Keratinocyte (primary cell): Measurements from ENCODE around the gene BRCA1. TPM values are rescaled to one million over a fixed set of nuclear protein-coding genes. Genes with fewer than 3 reads are reported as not detected.

Experiments
- DNase-seq: peaks from one replicate; pipeline ENCODE4 v3.0.0-alpha.2; 2011; ENCODE audit warnings: low read depth, missing footprints, low spot score
- FAIRE-seq: peaks from 2 replicates; lab custom pipeline; 2011; peaks lifted over from hg19 to GRCh38; lab: Jason Lieb, UNC
- H2AFZ ChIP-seq: 2 replicates; pipeline ENCODE4 v1.6.0; 2012; ENCODE audit warnings: low read length, control low read depth, inconsistent platforms; ENCODE audit not compliant: control insufficient read depth
- H3K27ac ChIP-seq: 2 replicates; pipeline ENCODE4 v1.5.1; 2011; ENCODE audit warnings: low read length; ENCODE audit not compliant: control insufficient read depth, insufficient read depth
- H3K27me3 ChIP-seq: 3 replicates; pipeline ENCODE4 v1.6.0; 2011; ENCODE audit warnings: low read length; ENCODE audit not compliant: control insufficient read depth, insufficient read depth; ENCODE audit errors: extremely low read depth
- H3K36me3 ChIP-seq, 2 experiments: 2 replicates in 1 of 2; 3 replicates in 1 of 2; pipeline ENCODE4 v1.5.1; 2011; ENCODE audit warnings: low read length in 2 of 2, mild to moderate bottlenecking in 1 of 2; ENCODE audit not compliant: control insufficient read depth in 2 of 2, insufficient read depth in 2 of 2; ENCODE audit errors: extremely low read depth in 1 of 2
- H3K4me1 ChIP-seq: 3 replicates; pipeline ENCODE4 v1.5.1; 2011; ENCODE audit warnings: low read length; ENCODE audit not compliant: control insufficient read depth, insufficient read depth; ENCODE audit errors: extremely low read depth
- H3K4me2 ChIP-seq: 3 replicates; pipeline ENCODE4 v1.6.0; 2011; ENCODE audit warnings: low read depth, low read length; ENCODE audit not compliant: control insufficient read depth, insufficient read depth; ENCODE audit errors: extremely low read depth
- H3K4me3 ChIP-seq, 3 experiments: fragments of 200-600 bp in 1 of 3; sonication (generic) in 1 of 3; 2 replicates in 2 of 3; 3 replicates in 1 of 3; pipeline ENCODE4 v1.5.1; 2011 to 2016; ENCODE audit warnings: low read length in 3 of 3, mild to moderate bottlenecking in 3 of 3, control low read depth in 2 of 3, inconsistent platforms in 1 of 3, low read depth in 1 of 3, mixed read lengths in 1 of 3, mixed run types in 1 of 3, moderate library complexity in 1 of 3; ENCODE audit not compliant: control insufficient read depth in 2 of 3, insufficient read depth in 2 of 3; ENCODE audit errors: extremely low read depth in 1 of 3
- H3K79me2 ChIP-seq: 2 replicates; pipeline ENCODE4 v1.6.0; 2012; ENCODE audit warnings: low read length; ENCODE audit not compliant: control insufficient read depth, insufficient read depth
- H3K9ac ChIP-seq: 3 replicates; pipeline ENCODE4 v1.6.0; 2011; ENCODE audit warnings: low read length; ENCODE audit not compliant: control insufficient read depth, insufficient read depth; ENCODE audit errors: extremely low read depth
- H3K9me1 ChIP-seq: 3 replicates; pipeline ENCODE4 v1.6.0; 2011; ENCODE audit warnings: low read length; ENCODE audit not compliant: control insufficient read depth, insufficient read depth; ENCODE audit errors: extremely low read depth
- H3K9me3 ChIP-seq: 2 replicates; pipeline ENCODE4 v1.5.1; 2012; ENCODE audit warnings: low read depth, low read length; ENCODE audit not compliant: control insufficient read depth
- H4K20me1 ChIP-seq: 3 replicates; pipeline ENCODE4 v1.6.0; 2011; ENCODE audit warnings: low read length; ENCODE audit not compliant: control insufficient read depth, insufficient read depth; ENCODE audit errors: extremely low read depth
- EZH2 ChIP-seq: IDR thresholded peaks from one replicate; pipeline ENCODE4 v1.6.1; 2012; ENCODE audit warnings: inconsistent platforms, mild to moderate bottlenecking, low read length, moderate library complexity
- dilution Hi-C: fragments of 300-500 bp; cut with MboI; formaldehyde crosslinking; loops from one replicate; pipeline ENCODE4 v1.7.0; 2020; ENCODE audit warnings: low sequenced_read_pairs; ENCODE audit not compliant: extremely low pct_ligation_motif_present
- polyA plus RNA-seq, 5 experiments: library from polyadenylated mRNA; depleted of rRNA in 3 of 5; stranded (reverse) in 3 of 5; stranded (forward) in 1 of 5; unstranded in 1 of 5; fragments of >200 nt; gene quantifications; 1 replicate in 1 of 5; 2 replicates in 3 of 5; 3 replicates in 1 of 5; pipeline versions ENCODE4 v1.2.1 to v1.2.3, GENCODE V29; 2011 to 2012; ENCODE audit warnings: missing spikeins in 2 of 5, low read depth in 1 of 5, low replicate concordance in 1 of 5
- TF ChIP-seq, protein P1 (sequence below), 3 experiments: IDR thresholded peaks in 1 of 3; conservative IDR thresholded peaks in 1 of 3; optimal IDR thresholded peaks in 1 of 3; 2 replicates in 2 of 3; 3 replicates in 1 of 3; pipeline versions ENCODE3 to v1.5.1; 2011; ENCODE audit warnings: low read length in 3 of 3, mild to moderate bottlenecking in 3 of 3, moderate library complexity in 2 of 3, control low read depth in 1 of 3, inconsistent platforms in 1 of 3; ENCODE audit not compliant: insufficient read depth in 2 of 3; ENCODE audit errors: extremely low read depth in 1 of 3

BRCA1 gene
- polyA plus RNA-seq, 1 donor (not counting 4 experiments of a cell fraction or from before 2014, with no cell fraction given), result 17.2 TPM

DNA sequence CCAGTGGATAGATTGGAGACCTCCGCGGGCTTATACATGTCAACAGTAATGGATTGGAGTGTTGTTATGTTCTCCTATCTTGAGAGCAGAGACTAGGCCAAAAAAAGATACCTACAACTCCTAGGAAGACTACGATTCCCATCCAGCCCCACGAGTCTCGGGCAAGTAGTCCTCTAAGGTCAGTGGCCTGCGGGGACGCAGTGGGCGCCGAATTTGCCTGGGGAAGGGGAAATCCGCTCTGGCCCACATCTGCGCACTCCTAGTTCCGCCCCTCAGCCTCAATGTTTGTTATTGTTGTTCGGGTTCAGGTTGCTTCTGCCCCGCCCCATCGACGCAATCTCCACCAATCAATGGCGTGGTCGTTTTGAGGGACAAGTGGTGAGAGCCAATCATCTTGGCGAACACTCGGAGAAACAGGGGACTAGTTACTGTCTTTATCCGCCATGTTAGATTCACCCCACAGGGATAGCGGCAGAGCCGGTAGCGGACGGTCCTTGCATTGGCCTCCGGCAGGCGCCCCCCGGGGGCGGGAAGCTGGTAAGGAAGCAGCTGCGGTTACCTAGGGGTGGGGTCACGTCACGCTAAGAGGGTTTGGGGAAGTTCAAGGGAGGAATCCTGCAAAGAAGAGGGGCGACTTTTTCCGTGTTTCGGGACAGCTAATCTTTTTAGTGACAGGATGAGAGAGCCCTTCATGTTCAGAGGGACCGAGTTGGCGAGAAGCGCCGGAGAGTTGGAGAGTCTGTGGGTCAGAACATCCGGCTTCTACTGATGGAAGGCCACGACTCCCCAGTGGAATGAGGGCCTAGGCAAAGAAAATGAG lies 45.8 kb upstream of the BRCA1 start, which contains the start of gene NBR1:
Gene NBR1 (plus strand): TSS at position 449 of the 820 bp plus-strand sequence. CDS start 4,586 bp downstream, outside the sequence.
- Histone ChIP-seq H3K4me3 (peak within 1 kb of the TSS; percentile 71 to 75 (median 71)), H4K20me1 (no peaks in the 10 kb centered on the region), H3K9ac (peak within 1 kb of the TSS; percentile 95), H3K27ac (peak within 1 kb of the TSS; percentile 92), H3K79me2 (peaks cover 40% of the 10 kb centered on the region), H3K4me2 (peak within 1 kb of the TSS; percentile 86), H3K27me3 (no peaks in the 10 kb centered on the region), H3K9me1 (no peaks in the 10 kb centered on the region), H3K4me1 (peaks cover 27% of the 10 kb centered on the region), H3K36me3 (no peaks in the 10 kb centered on the region), H2AFZ (peak within 1 kb of the TSS; percentile 80), H3K9me3 (no peaks in the 10 kb centered on the region)
- TF ChIP-seq, protein P1, sequence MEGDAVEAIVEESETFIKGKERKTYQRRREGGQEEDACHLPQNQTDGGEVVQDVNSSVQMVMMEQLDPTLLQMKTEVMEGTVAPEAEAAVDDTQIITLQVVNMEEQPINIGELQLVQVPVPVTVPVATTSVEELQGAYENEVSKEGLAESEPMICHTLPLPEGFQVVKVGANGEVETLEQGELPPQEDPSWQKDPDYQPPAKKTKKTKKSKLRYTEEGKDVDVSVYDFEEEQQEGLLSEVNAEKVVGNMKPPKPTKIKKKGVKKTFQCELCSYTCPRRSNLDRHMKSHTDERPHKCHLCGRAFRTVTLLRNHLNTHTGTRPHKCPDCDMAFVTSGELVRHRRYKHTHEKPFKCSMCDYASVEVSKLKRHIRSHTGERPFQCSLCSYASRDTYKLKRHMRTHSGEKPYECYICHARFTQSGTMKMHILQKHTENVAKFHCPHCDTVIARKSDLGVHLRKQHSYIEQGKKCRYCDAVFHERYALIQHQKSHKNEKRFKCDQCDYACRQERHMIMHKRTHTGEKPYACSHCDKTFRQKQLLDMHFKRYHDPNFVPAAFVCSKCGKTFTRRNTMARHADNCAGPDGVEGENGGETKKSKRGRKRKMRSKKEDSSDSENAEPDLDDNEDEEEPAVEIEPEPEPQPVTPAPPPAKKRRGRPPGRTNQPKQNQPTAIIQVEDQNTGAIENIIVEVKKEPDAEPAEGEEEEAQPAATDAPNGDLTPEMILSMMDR (optimal IDR thresholded peaks at IDR 0.05 in 1 of 3, IDR thresholded peaks at IDR 0.05 in 1 of 3, conservative IDR thresholded peaks at IDR 0.05 in 1 of 3; ENCODE audit: extremely low read depth in 1 of 3, insufficient read depth in 2 of 3, low read length in 3 of 3), result no peak
- no peak for TF ChIP-seq EZH2
- DNase-seq (peak; percentile 96), FAIRE-seq (peak; percentile 90)
- dilution Hi-C loops, result no loop called here

DNA sequence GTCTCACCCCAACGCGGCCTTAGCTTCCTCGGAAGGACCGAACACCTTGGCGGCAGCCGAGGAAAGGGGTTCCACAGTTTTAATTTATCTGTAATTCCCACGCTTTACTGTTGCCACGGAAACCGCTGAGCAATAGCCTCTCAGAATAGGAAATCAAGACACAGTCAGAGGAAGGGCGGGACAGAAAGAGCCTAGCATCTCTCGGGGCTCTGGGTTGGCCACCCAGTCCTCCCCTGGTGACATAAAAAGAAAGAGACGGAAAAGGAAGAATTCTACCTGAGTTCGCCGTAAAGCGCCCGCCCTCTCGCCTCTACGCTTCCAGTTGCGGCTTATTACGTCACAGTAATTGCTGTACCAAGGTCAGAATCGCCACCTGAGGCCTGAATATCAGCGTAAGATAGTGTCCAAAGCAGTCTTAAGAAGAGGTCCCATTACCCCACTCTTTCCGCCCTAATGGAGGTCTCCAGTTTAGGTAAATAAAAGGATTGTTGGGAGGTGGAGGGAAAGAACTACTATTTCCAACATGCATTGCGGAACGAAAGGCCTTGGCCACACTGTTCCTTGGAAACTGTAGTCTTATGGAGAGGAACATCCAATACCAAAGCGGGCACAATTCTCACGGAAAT lies 45.1 kb upstream of the BRCA1 start:
- peak overlapping the region; percentile 86 for H3K4me2 ChIP-seq
- peaks cover 24% of the 10 kb centered on the region for H3K4me1 ChIP-seq
- H3K9me1 ChIP-seq, result no peaks in the 10 kb centered on the region
- dilution Hi-C loops, result no loop called here
- H3K9me3 ChIP-seq, result no peaks in the 10 kb centered on the region
- no peaks in the 10 kb centered on the region for H3K36me3 ChIP-seq
- peak; percentile 81 for DNase-seq
- peak overlapping the region; percentile 80 for H2AFZ ChIP-seq
- H3K27ac ChIP-seq, result peak overlapping the region; percentile 92
- peak overlapping the region; percentile 95 for H3K9ac ChIP-seq
- H3K27me3 ChIP-seq, result no peaks in the 10 kb centered on the region
- peak overlapping the region; percentile 71 to 75 (median 71) for H3K4me3 ChIP-seq
- no peaks in the 10 kb centered on the region for H4K20me1 ChIP-seq
- TF ChIP-seq, protein P1 (optimal IDR thresholded peaks at IDR 0.05 in 1 of 3, IDR thresholded peaks at IDR 0.05 in 1 of 3, conservative IDR thresholded peaks at IDR 0.05 in 1 of 3; ENCODE audit: extremely low read depth in 1 of 3, insufficient read depth in 2 of 3, low read length in 3 of 3), result no peak
- TF ChIP-seq EZH2, result no peak
- peak; percentile 80 for FAIRE-seq
- peaks cover 34% of the 10 kb centered on the region for H3K79me2 ChIP-seq
